ENCODE data around the gene CAPN12.

- TF ChIP-seq CTCF (IDR thresholded peaks at IDR 0.05), result no peak
- no peak for TF ChIP-seq POLR2A (IDR thresholded peaks at IDR 0.05)
These were observed 20.1 kb downstream of the CAPN12 start for GRCh38 chr19:38723990-38724854.
